Panc1 (cell line): ENCODE measurements around the gene COPZ1. TPM values are rescaled to one million over a fixed set of nuclear protein-coding genes. Genes with fewer than 3 reads are reported as not detected.

ENCODE experiments used
- ATAC-seq: fragments of 200-7000 bp; cut with Tn5 transposase; 2 replicates; pipeline ENCODE4 v1.9.1; 2020; ENCODE audit warnings: mild to moderate bottlenecking, moderate library complexity
- BruUV-seq: library from RNA; stranded (reverse); fragments of 400-500 nt; replicated peaks from 2 replicates; lab custom pipeline; 2021; lab: Mats Ljungman, UMichigan
- CTCF ChIA-PET: fragments of 300-600 bp; sonication (Branson Sonifier 250); formaldehyde crosslinking; loops from one replicate; lab custom pipeline; 2022; ENCODE audit warnings: antibody characterized with exemption; lab: Charles Lee
- POLR2A ChIA-PET: fragments of 300-600 bp; sonication (Branson Sonifier 250); formaldehyde crosslinking; loops from one replicate; lab custom pipeline; 2022; ENCODE audit warnings: antibody characterized with exemption; lab: Charles Lee
- DNase-seq: peaks from one replicate; pipeline ENCODE4 v3.0.0-alpha.2; 2010; ENCODE audit warnings: low read depth, low spot score
- H3K27ac ChIP-seq: 2 replicates; pipeline ENCODE4 v1.5.1; 2011; ENCODE audit warnings: mild to moderate bottlenecking, low read length, inconsistent platforms
- H3K27me3 ChIP-seq: fragments of 200-500 bp; sonication (Bioruptor generic); 2 replicates; pipeline ENCODE4 v1.6.0; 2014; ENCODE audit warnings: low read length, inconsistent platforms; ENCODE audit not compliant: control insufficient read depth, insufficient read depth
- H3K36me3 ChIP-seq: fragments of 200-500 bp; sonication (Bioruptor generic); 2 replicates; pipeline ENCODE4 v1.5.1; 2014; ENCODE audit warnings: inconsistent platforms, mild to moderate bottlenecking, low read length, moderate library complexity; ENCODE audit not compliant: control insufficient read depth, insufficient read depth
- H3K4me1 ChIP-seq: 2 replicates; pipeline ENCODE4 v1.5.1; 2011; ENCODE audit warnings: inconsistent platforms, mild to moderate bottlenecking, low read length, moderate library complexity; ENCODE audit not compliant: control insufficient read depth, insufficient read depth
- H3K4me3 ChIP-seq, 2 experiments: 2 replicates each; pipeline ENCODE4 v1.5.1; 2011 to 2012; ENCODE audit warnings: low read depth in 2 of 2, low read length in 2 of 2, mild to moderate bottlenecking in 2 of 2, inconsistent platforms in 1 of 2, moderate library complexity in 1 of 2
- H3K9me3 ChIP-seq: fragments of 200-500 bp; sonication (Bioruptor generic); 2 replicates; pipeline ENCODE4 v1.5.1; 2014; ENCODE audit warnings: low read depth, mild to moderate bottlenecking, inconsistent platforms, low read length, moderate library complexity; ENCODE audit not compliant: control insufficient read depth, insufficient read depth
- CTCF ChIP-seq: fragments of 450-650 bp; IDR thresholded peaks from 2 replicates; pipeline ENCODE4 v1.5.1; 2017; ENCODE audit warnings: mild to moderate bottlenecking
- POLR2AphosphoS5 ChIP-seq: IDR thresholded peaks from 2 replicates; pipeline ENCODE4 v1.6.1; 2012; ENCODE audit warnings: mild to moderate bottlenecking, low read depth, low read length, moderate library complexity
- REST ChIP-seq, 2 experiments: IDR thresholded peaks; 2 replicates each; pipeline ENCODE4 v1.6.1; 2011 to 2012; ENCODE audit warnings: low read depth in 2 of 2, control low read depth in 1 of 2, low read length in 1 of 2, mild to moderate bottlenecking in 1 of 2, moderate library complexity in 1 of 2; ENCODE audit not compliant: insufficient read depth in 1 of 2
- SIN3A ChIP-seq: IDR thresholded peaks from 2 replicates; pipeline ENCODE4 v1.6.1; 2012; ENCODE audit warnings: low read depth, mild to moderate bottlenecking, low read length, moderate library complexity, borderline replicate concordance; ENCODE audit not compliant: insufficient read depth
- TCF7L2 ChIP-seq: IDR thresholded peaks from 2 replicates; pipeline ENCODE4 v1.6.1; 2011; ENCODE audit warnings: mild to moderate bottlenecking, low read depth, low read length, inconsistent platforms
- in situ Hi-C: cut with HindIII; loops from 2 replicates; pipeline ENCODE4 v1.10.0; 2016; ENCODE audit warnings: low sequenced_read_pairs, low pct_unique_long_range_greater_than_20kb
- intact Hi-C: fragments of 100-400 bp; cut with micrococcal nuclease; formaldehyde crosslinking; loops from one replicate; pipeline ENCODE4 v1.10.0; 2022; ENCODE audit not compliant: unreplicated experiment
- total RNA-seq: library from RNA; stranded (reverse); gene quantifications from one replicate; pipeline ENCODE4 v1.2.1, GENCODE V29; 2021; ENCODE audit not compliant: unreplicated experiment

The COPZ1 gene
- total RNA-seq, 1 experiment from 2014 or later, result 175 TPM

DNA sequence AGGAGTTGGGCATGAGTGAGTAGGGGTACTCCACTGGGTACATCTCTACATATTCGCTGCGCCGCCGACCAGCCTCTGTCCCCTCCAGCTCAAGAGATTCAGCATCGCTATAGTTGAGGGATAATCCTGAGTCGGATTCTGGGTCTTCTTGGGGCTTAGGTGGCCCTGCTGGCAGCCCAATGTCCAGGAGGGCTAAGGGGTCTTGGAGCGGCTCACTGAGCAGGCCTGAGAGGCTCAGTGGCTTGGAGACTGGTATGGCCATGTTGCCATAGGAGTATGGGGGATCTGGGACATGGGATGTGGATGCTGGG is 32.0 kb upstream of the COPZ1 start:
- ATAC-seq (no peak), DNase-seq (no peak)
- Histone ChIP-seq H3K27ac (no peak overlapping the region), H3K36me3 (no peaks in the 10 kb centered on the region), H3K27me3 (no peaks in the 10 kb centered on the region), H3K9me3 (no peaks in the 10 kb centered on the region), H3K4me1 (peaks cover under 1% of the 10 kb centered on the region; the same call in 1 of the 2 replicates), H3K4me3 (no peak overlapping the region)
- intact Hi-C loops, result no loop called here
- POLR2A ChIA-PET, result interaction anchor here (1.3 kb wide), 1 partner anchor 12 kb away, joined by 3 read pairs; no protein-coding TSS in a partner anchor
- CTCF ChIA-PET, result interaction anchor here (1.0 to 2.7 kb wide), 2 partner anchors 32 to 44 kb away, joined by 4 to 23 read pairs; partner anchors contain the start of gene COPZ1
- no TSS peak for BruUV-seq
- in situ Hi-C loops, result no loop called here
- TF ChIP-seq REST (IDR thresholded peaks at IDR 0.05; ENCODE audit: insufficient read depth in 1 of 2, low read depth in 2 of 2, low read length in 1 of 2), result no peak
- TF ChIP-seq SIN3A, result no peak
- TF ChIP-seq POLR2AphosphoS5, result no peak
- TF ChIP-seq TCF7L2, result no peak
- no peak for TF ChIP-seq CTCF

GRCh38 chr12:54294152-54294952 is 30.6 kb upstream of the COPZ1 start:
- no peaks in the 10 kb centered on the region for H3K4me1 ChIP-seq
- no peak overlapping the region for H3K4me3 ChIP-seq
- DNase-seq, result no peak
- intact Hi-C loops (no loop called here), in situ Hi-C loops (no loop called here)
- no peak overlapping the region for H3K27ac ChIP-seq
- ATAC-seq, result peak; percentile 32
- ChIA-PET CTCF (interaction anchor here (0.8 to 2.7 kb wide), 3 partner anchors 30 to 76 kb away, joined by 3 to 23 read pairs (median 4); partner anchors contain the start of gene COPZ1), POLR2A (no interaction called here)
- peaks cover 3% of the 10 kb centered on the region; the same call in 1 of the 2 replicates for H3K27me3 ChIP-seq
- no peaks in the 10 kb centered on the region for H3K9me3 ChIP-seq
- TF ChIP-seq REST (IDR thresholded peaks at IDR 0.05; ENCODE audit: insufficient read depth in 1 of 2, low read depth in 2 of 2, low read length in 1 of 2), result no peak
- TF ChIP-seq CTCF, result peak; percentile 89
- no peaks in the 10 kb centered on the region for H3K36me3 ChIP-seq
- BruUV-seq, result no TSS peak
